Measurements from ENCODE around the gene RAB8B.
"Not testable (repeated sequence)": the region's sequence is repeated elsewhere in the genome, so short reads cannot be mapped to it uniquely, and the experiment has no call there.

The RAB8B gene

DNA sequence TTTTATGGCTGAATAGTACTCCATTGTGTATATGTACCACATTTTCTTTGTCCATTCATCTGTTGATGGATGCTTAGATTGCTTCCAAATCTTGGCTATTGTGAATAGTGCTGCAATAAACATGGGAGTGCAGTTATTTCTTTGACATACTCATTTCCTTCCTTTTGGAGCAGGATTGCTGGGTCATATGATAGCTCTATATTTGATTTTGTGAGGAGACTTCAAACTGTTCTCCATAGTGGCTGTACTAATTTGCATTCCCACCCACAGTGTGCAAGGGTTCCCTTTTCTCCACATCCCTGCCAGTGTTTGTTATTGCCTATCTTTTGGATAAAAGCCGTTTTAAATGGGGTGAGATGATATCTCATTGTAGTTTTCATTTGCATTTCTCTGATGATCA, 47.7 kb downstream of the RAB8B start:
- not testable (repeated sequence) for H2BK5ac ChIP-seq (ENCODE audit: low read depth, low read length, poor library complexity); H3K79me2 ChIP-seq (ENCODE audit: control insufficient read depth, insufficient read depth, low read length, poor library complexity); H3K9me3 ChIP-seq (ENCODE audit: insufficient read depth, low read depth, low read length); H3K4me2 ChIP-seq (ENCODE audit: low read length); H3K14ac ChIP-seq (ENCODE audit: low read length); DNase-seq; H3K23ac ChIP-seq (ENCODE audit: low read length); H3K79me1 ChIP-seq (ENCODE audit: low read length); H3K9ac ChIP-seq (ENCODE audit: low read length); H3K4me1 ChIP-seq (ENCODE audit: control insufficient read depth in 1 of 2, insufficient read depth in 2 of 2, low read length in 2 of 2); H4K8ac ChIP-seq (ENCODE audit: low read depth, low read length); H2BK120ac ChIP-seq (ENCODE audit: insufficient read depth, low read length, poor library complexity); H4K12ac ChIP-seq (ENCODE audit: low read depth, low read length); H4K91ac ChIP-seq (ENCODE audit: low read depth, low read length); H2BK12ac ChIP-seq (ENCODE audit: low read length); H3K18ac ChIP-seq (ENCODE audit: low read length); H3K4ac ChIP-seq (ENCODE audit: low read depth, low read length); H2AK5ac ChIP-seq (ENCODE audit: low read length); H2AFZ ChIP-seq (ENCODE audit: insufficient read depth, low read length, poor library complexity); H3K27me3 ChIP-seq (ENCODE audit: insufficient read depth, low read length); H3K27ac ChIP-seq (ENCODE audit: low read depth, low read length); H3K4me3 ChIP-seq (ENCODE audit: low read depth, low read length); H3K36me3 ChIP-seq (ENCODE audit: control insufficient read depth in 1 of 2, insufficient read depth in 2 of 2, low read length in 2 of 2)
- WGBS (ENCODE audit: extremely low coverage, insufficient coverage, insufficient read length), result no CpG with 5 or more reads among the region's 1 CpG

DNA sequence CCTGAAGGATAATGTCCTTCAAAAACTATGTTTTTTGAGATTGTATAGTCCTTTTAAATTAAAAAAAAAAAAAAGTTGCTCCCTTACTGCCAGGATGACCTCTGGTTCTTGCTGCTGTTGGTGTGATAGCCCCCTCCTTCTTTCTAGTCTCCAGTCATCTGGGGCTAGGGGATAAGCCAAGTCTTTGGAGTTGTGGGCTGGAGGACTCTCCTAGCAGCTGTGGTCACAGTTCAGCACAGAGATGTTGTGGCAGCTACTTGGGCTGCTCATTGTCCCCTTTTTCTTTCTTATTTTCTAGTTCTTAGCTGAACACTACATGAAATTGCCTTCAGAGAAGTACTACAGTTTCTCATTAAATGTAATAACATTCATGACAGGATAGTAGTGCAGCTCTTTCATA, 48.8 kb downstream of the RAB8B start:
- H3K23ac ChIP-seq (ENCODE audit: low read length), result no peak overlapping the region
- H3K27me3 ChIP-seq (ENCODE audit: insufficient read depth, low read length), result no peaks in the 10 kb centered on the region
- no peak overlapping the region for H2AFZ ChIP-seq (ENCODE audit: insufficient read depth, low read length, poor library complexity)
- no peak overlapping the region for H3K4me2 ChIP-seq (ENCODE audit: low read length)
- H3K9me3 ChIP-seq (ENCODE audit: insufficient read depth, low read depth, low read length), result no peaks in the 10 kb centered on the region
- no peak overlapping the region for H4K91ac ChIP-seq (ENCODE audit: low read depth, low read length)
- H2AK5ac ChIP-seq (ENCODE audit: low read length), result no peak overlapping the region
- H3K14ac ChIP-seq (ENCODE audit: low read length), result no peak overlapping the region
- no peak overlapping the region for H3K4me3 ChIP-seq (ENCODE audit: low read depth, low read length)
- H2BK120ac ChIP-seq (ENCODE audit: insufficient read depth, low read length, poor library complexity), result no peak overlapping the region
- H2BK5ac ChIP-seq (ENCODE audit: low read depth, low read length, poor library complexity), result no peak overlapping the region
- no peak overlapping the region for H3K9ac ChIP-seq (ENCODE audit: low read length)
- H3K79me2 ChIP-seq (ENCODE audit: control insufficient read depth, insufficient read depth, low read length, poor library complexity), result no peaks in the 10 kb centered on the region
- no peak for DNase-seq
- H3K4me1 ChIP-seq (ENCODE audit: control insufficient read depth in 1 of 2, insufficient read depth in 2 of 2, low read length in 2 of 2), result peaks cover 2 to 6% of the 10 kb centered on the region in 2 experiments
- no peak overlapping the region for H4K12ac ChIP-seq (ENCODE audit: low read depth, low read length)
- no peak overlapping the region for H3K4ac ChIP-seq (ENCODE audit: low read depth, low read length)
- H3K18ac ChIP-seq (ENCODE audit: low read length), result no peak overlapping the region
- no peak overlapping the region for H2BK12ac ChIP-seq (ENCODE audit: low read length)
- H3K27ac ChIP-seq (ENCODE audit: low read depth, low read length), result no peak overlapping the region
- peaks cover 2% of the 10 kb centered on the region for H3K79me1 ChIP-seq (ENCODE audit: low read length)
- H4K8ac ChIP-seq (ENCODE audit: low read depth, low read length), result no peak overlapping the region
- no peaks in the 10 kb centered on the region for H3K36me3 ChIP-seq (ENCODE audit: control insufficient read depth in 1 of 2, insufficient read depth in 2 of 2, low read length in 2 of 2)

DNA sequence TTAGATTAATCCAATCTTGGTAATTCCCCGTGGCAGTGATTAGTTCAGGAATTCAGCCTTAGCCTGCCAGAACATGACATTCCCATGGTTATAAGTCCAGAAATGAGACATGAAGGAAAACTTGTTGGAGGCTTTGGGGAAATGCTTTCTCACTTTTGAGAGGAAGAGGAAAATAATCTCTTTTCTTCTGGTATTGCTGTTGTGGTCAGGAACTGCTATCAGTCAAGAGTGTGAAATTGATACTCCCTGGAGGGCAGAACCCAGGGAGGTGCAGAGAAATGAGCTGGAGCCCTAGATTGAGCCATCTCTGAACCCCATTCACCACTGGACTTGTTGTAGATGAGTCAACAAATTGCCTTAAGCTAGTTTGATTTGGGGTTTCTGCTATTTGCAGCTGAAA, 49.4 kb downstream of the RAB8B start:
- no peak overlapping the region for H3K14ac ChIP-seq (ENCODE audit: low read length)
- no peak overlapping the region for H2AK5ac ChIP-seq (ENCODE audit: low read length)
- H3K9me3 ChIP-seq (ENCODE audit: insufficient read depth, low read depth, low read length), result no peaks in the 10 kb centered on the region
- no CpG with 5 or more reads among the region's 1 CpG for WGBS (ENCODE audit: extremely low coverage, insufficient coverage, insufficient read length)
- no peak overlapping the region for H3K4me2 ChIP-seq (ENCODE audit: low read length)
- no peak overlapping the region for H3K4me3 ChIP-seq (ENCODE audit: low read depth, low read length)
- no peak overlapping the region for H2BK5ac ChIP-seq (ENCODE audit: low read depth, low read length, poor library complexity)
- peaks cover 2 to 6% of the 10 kb centered on the region in 2 experiments for H3K4me1 ChIP-seq (ENCODE audit: control insufficient read depth in 1 of 2, insufficient read depth in 2 of 2, low read length in 2 of 2)
- no peak for DNase-seq
- no peak overlapping the region for H4K12ac ChIP-seq (ENCODE audit: low read depth, low read length)
- H3K36me3 ChIP-seq (ENCODE audit: control insufficient read depth in 1 of 2, insufficient read depth in 2 of 2, low read length in 2 of 2), result no peaks in the 10 kb centered on the region
- H2BK120ac ChIP-seq (ENCODE audit: insufficient read depth, low read length, poor library complexity), result no peak overlapping the region
- no peak overlapping the region for H2AFZ ChIP-seq (ENCODE audit: insufficient read depth, low read length, poor library complexity)
- H4K8ac ChIP-seq (ENCODE audit: low read depth, low read length), result no peak overlapping the region
- H4K91ac ChIP-seq (ENCODE audit: low read depth, low read length), result no peak overlapping the region
- no peak overlapping the region for H3K18ac ChIP-seq (ENCODE audit: low read length)
- no peaks in the 10 kb centered on the region for H3K79me2 ChIP-seq (ENCODE audit: control insufficient read depth, insufficient read depth, low read length, poor library complexity)
- H3K79me1 ChIP-seq (ENCODE audit: low read length), result peaks cover 2% of the 10 kb centered on the region
- H3K27me3 ChIP-seq (ENCODE audit: insufficient read depth, low read length), result no peaks in the 10 kb centered on the region
- no peak overlapping the region for H2BK12ac ChIP-seq (ENCODE audit: low read length)
- no peak overlapping the region for H3K27ac ChIP-seq (ENCODE audit: low read depth, low read length)
- no peak overlapping the region for H3K23ac ChIP-seq (ENCODE audit: low read length)
- no peak overlapping the region for H3K4ac ChIP-seq (ENCODE audit: low read depth, low read length)
- H3K9ac ChIP-seq (ENCODE audit: low read length), result no peak overlapping the region

DNA sequence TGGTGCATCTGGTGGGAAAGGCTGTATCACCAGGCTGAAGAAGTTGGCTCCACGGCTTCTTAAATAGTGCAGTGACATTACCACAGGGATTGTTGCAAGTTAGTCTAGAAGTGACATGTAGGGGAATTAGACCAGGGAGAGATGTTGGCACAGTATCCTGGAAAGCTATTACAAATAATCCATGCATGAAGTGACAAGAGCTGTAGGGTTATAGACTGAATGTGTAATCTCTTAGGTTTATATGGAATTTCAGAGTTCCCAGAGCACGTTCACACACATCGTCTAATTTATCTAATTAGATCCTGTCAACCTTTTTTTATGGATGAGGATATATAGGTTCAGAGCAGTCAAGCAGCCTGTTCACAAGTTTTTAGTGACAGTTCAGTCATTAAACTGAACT, 50.7 kb downstream of the RAB8B start:
- H3K23ac ChIP-seq (ENCODE audit: low read length), result no peak overlapping the region
- H2BK5ac ChIP-seq (ENCODE audit: low read depth, low read length, poor library complexity), result no peak overlapping the region
- H4K8ac ChIP-seq (ENCODE audit: low read depth, low read length), result no peak overlapping the region
- H4K91ac ChIP-seq (ENCODE audit: low read depth, low read length), result no peak overlapping the region
- H3K9ac ChIP-seq (ENCODE audit: low read length), result no peak overlapping the region
- no peak overlapping the region for H2BK12ac ChIP-seq (ENCODE audit: low read length)
- no peak overlapping the region for H2AFZ ChIP-seq (ENCODE audit: insufficient read depth, low read length, poor library complexity)
- H2BK120ac ChIP-seq (ENCODE audit: insufficient read depth, low read length, poor library complexity), result no peak overlapping the region
- H3K4me1 ChIP-seq (ENCODE audit: control insufficient read depth in 1 of 2, insufficient read depth in 2 of 2, low read length in 2 of 2), result no peaks in the 10 kb centered on the region
- H3K27me3 ChIP-seq (ENCODE audit: insufficient read depth, low read length), result no peaks in the 10 kb centered on the region
- no peak for DNase-seq
- no peak overlapping the region for H2AK5ac ChIP-seq (ENCODE audit: low read length)
- H3K79me1 ChIP-seq (ENCODE audit: low read length), result no peaks in the 10 kb centered on the region
- no peak overlapping the region for H3K4me3 ChIP-seq (ENCODE audit: low read depth, low read length)
- no peaks in the 10 kb centered on the region for H3K36me3 ChIP-seq (ENCODE audit: control insufficient read depth in 1 of 2, insufficient read depth in 2 of 2, low read length in 2 of 2)
- H3K79me2 ChIP-seq (ENCODE audit: control insufficient read depth, insufficient read depth, low read length, poor library complexity), result no peaks in the 10 kb centered on the region
- H3K14ac ChIP-seq (ENCODE audit: low read length), result no peak overlapping the region
- H3K27ac ChIP-seq (ENCODE audit: low read depth, low read length), result no peak overlapping the region
- H3K18ac ChIP-seq (ENCODE audit: low read length), result no peak overlapping the region
- H3K4me2 ChIP-seq (ENCODE audit: low read length), result no peak overlapping the region
- no peaks in the 10 kb centered on the region for H3K9me3 ChIP-seq (ENCODE audit: insufficient read depth, low read depth, low read length)
- no peak overlapping the region for H3K4ac ChIP-seq (ENCODE audit: low read depth, low read length)
- WGBS (ENCODE audit: extremely low coverage, insufficient coverage, insufficient read length), result no CpG with 5 or more reads among the region's 3 CpGs
- no peak overlapping the region for H4K12ac ChIP-seq (ENCODE audit: low read depth, low read length)

All from trophoblast cell (in vitro differentiated cells and primary cell).